Left lobe of liver (tissue), 2 donors: ENCODE results near the gene ADD1. TPM values are rescaled to one million over a fixed set of nuclear protein-coding genes. Genes with fewer than 3 reads are reported as not detected.

Source experiments
- ATAC-seq: fragments of 200-7000 bp; cut with Tn5 transposase; one replicate; pipeline ENCODE4 v1.9.1; 2020; ENCODE audit warnings: mild to moderate bottlenecking, moderate library complexity
- DNase-seq: peaks from one replicate; pipeline ENCODE4 v3.0.0-alpha.2; 2020; ENCODE audit warnings: low spot score
- total RNA-seq: library from RNA; stranded (reverse); gene quantifications from one replicate; pipeline ENCODE4 v1.2.1, GENCODE V29; 2021
- donor health status: DM: no; HTN: no; CAD: no; lungs with moderate emphysema.
- donor health status: DM: no; HTN: yes; CAD: no.

The ADD1 gene
- total RNA-seq, 1 donor from 2014 or later, result 113 TPM

DNA sequence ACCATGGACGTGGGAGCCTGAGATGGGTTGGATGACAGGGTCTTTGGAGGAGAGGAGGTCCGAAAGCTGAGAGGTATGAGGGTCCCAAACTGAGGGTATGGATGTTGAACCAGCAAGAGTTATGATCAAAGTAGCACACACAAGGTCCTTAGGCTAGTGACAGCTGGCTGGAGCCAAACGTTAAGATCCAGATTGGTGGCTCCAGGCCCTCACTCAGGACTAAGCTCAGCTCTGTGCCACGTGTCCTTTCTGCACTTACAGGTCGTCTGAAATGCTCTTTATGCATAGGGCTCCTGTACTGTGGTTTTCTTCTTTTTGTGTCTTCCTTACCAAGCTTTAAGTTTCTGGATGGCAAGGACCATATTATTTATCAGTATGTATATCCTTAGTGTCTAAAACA is 35.4 kb downstream of the ADD1 start:
- no peak for DNase-seq
- ATAC-seq, result no peak

DNA sequence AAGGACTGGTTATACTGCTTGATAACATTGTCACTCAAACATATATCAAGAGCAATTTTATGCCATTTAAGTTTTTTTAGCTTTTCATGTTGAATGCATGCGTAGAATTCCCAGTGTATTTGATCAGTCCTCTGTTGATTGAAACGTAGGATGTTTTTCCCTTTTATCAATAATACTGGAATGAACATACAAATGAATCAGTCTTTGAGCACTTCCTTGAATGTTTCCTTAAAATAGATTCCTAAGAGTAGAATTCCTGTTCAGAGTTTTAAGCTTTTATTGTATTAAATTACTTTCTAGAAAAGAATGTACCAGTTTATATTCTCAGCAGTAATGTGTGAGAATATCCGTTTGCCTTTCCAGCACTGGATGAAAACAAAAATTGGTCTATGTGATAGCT is 37.8 kb downstream of the ADD1 start:
- ATAC-seq, result no peak
- DNase-seq, result no peak

- ATAC-seq (no peak), DNase-seq (no peak)
These were observed 38.7 kb downstream of the ADD1 start for GRCh38 chr4:2882341-2882740.

GRCh38 chr4:2886161-2886560 is 42.5 kb downstream of the ADD1 start:
- no peak for DNase-seq
- ATAC-seq, result no peak

DNA sequence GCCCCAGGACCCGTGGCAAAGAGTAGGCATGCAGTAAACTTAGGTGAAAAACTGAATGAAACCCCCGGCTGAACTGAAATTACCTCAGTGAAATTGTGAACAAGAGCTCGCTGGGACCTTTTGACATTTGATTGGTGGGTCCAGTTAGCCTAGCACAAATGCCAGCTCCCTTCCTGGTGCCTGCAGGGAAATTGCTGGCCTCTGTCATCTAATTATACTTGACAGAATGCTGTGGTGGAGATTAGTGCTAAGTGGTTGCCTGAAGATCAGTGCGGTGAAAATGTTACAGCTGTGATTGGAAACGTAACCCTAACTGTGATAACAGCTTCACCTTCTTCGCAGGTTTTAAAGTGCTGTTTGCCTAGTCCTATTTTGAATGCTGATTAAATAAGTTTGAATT is 43.0 kb downstream of the ADD1 start:
- ATAC-seq (no peak), DNase-seq (no peak)

- ATAC-seq, result no peak
- DNase-seq, result no peak
These were observed 43.7 kb downstream of the ADD1 start for GRCh38 chr4:2887343-2887742.

DNA sequence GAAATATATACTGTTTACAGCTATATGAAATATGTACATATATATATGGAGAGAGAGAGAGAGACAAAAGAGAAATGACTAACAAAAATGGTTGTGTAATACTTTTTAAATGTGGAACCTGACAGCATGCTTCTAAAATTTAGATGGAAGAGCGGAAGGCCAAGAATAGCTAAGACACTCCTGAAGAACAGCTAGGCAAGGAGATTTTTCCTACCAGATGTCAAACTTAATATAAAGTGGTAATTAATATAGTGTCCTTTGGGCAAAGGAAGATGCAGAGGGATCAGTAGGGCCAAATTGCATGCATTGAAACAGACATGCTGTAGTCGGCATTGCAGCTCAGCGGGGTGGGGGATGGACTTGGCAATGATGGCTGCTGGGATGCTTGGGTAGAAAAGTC is 45.2 kb downstream of the ADD1 start:
- ATAC-seq (no peak), DNase-seq (no peak)

GRCh38 chr4:2891294-2891693 is 47.6 kb downstream of the ADD1 start:
- DNase-seq, result no peak
- peak; percentile 24 for ATAC-seq

- ATAC-seq (peak; percentile 31), DNase-seq (no peak)
These were observed 50.1 kb downstream of the ADD1 start for GRCh38 chr4:2893772-2894171.

GRCh38 chr4:2898001-2898400 is 54.4 kb downstream of the ADD1 start:
- DNase-seq, result no peak
- ATAC-seq, result no peak

GRCh38 chr4:2900741-2901140 is 57.1 kb downstream of the ADD1 start:
- DNase-seq, result no peak
- ATAC-seq, result no peak

DNA sequence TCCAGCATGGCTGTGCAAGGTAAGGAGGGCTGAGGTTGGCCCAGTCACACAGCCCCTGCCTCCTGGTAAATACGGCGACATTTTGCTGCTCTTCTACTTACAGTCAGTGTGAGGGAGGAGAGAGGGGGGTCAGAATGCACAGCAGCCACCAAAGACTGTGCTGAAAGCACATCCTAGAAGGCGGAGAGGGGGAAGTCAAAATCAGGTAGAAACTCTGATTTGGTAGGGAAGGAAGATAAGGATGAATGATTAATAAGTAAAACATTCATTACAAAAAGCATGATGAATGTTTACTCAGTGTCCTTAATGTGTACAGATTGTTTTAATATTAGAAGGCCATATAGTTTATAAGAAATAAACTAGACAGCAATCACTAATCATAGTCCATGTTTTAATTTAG is 57.5 kb downstream of the ADD1 start:
- ATAC-seq (no peak), DNase-seq (no peak)

DNA sequence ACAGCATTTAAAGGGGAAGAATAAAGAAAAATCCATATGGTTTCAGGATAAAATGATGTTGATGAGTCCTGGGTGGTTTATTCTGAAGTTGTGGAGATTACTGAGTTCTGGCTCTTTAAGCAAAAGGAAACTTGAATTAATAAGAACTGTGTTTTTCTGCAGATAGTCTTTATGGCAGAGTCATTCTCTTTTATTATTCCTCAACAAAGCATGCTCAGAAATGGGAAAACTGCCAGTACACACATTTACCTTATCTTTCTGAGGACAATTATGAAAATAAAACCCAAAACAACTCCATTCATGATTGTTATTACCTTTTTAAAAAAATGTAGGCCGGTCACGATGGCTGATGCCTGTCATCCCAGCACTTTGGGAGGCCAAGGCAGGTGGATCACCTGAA is 58.5 kb downstream of the ADD1 start:
- ATAC-seq, result no peak
- no peak for DNase-seq

DNA sequence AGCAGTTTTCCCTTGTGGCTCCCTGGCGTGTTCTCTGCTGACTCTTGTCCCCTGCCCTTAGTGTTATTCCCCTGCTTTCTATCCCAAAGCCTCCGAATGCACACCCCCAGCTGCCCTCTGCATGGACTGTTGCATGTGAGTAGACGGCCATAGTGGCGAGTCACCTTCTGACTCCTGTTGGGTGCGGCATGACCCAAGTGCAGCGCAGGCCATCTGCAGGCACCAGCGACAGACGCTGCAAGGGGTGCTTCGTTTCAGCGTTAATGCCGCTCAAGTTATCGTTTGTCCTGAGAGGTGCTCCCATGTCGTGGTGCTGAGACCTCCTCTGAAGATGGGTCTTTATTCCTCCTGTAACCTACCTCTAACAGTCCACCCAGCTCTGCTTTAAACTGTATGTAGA is 61.9 kb downstream of the ADD1 start:
- DNase-seq, result no peak
- ATAC-seq, result no peak

GRCh38 chr4:2906218-2906617 is 62.6 kb downstream of the ADD1 start:
- DNase-seq, result no peak
- ATAC-seq, result no peak

GRCh38 chr4:2907226-2907625 is 63.6 kb downstream of the ADD1 start:
- ATAC-seq, result no peak
- DNase-seq, result no peak

GRCh38 chr4:2907706-2908293 is 64.2 kb downstream of the ADD1 start:
- ATAC-seq, result peak; percentile 70
- no peak for DNase-seq

GRCh38 chr4:2908686-2909085 is 65.0 kb downstream of the ADD1 start:
- no peak for ATAC-seq
- no peak for DNase-seq

- peak; percentile 79 for DNase-seq
- peak; percentile 86 for ATAC-seq
These were observed 65.9 kb downstream of the ADD1 start for GRCh38 chr4:2909583-2909982.

- DNase-seq (no peak), ATAC-seq (no peak)
These were observed 66.8 kb downstream of the ADD1 start for GRCh38 chr4:2910409-2910808.

DNA sequence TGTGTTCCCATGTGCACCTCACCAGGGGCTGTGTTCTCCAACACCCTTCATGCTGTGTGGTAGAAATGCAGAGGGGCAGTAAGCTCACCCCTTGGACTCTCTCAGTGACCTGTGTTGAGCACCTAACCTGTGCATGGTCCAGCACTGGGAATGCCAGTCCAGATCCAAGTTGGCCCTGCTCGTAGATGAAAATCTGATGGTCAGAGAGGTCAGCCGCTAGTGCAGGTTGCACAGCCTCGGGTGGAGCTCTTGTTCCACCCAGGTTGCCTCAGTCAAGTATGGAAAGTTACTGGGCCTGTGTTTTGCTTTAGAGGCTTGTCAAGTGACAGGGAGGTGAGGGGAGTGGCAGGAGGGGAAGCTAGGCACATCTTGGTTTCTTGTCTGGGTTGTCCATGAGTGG is 68.2 kb downstream of the ADD1 start:
- DNase-seq (no peak), ATAC-seq (no peak)

- ATAC-seq (no peak), DNase-seq (no peak)
These were observed 69.5 kb downstream of the ADD1 start for GRCh38 chr4:2913168-2913567.

DNA sequence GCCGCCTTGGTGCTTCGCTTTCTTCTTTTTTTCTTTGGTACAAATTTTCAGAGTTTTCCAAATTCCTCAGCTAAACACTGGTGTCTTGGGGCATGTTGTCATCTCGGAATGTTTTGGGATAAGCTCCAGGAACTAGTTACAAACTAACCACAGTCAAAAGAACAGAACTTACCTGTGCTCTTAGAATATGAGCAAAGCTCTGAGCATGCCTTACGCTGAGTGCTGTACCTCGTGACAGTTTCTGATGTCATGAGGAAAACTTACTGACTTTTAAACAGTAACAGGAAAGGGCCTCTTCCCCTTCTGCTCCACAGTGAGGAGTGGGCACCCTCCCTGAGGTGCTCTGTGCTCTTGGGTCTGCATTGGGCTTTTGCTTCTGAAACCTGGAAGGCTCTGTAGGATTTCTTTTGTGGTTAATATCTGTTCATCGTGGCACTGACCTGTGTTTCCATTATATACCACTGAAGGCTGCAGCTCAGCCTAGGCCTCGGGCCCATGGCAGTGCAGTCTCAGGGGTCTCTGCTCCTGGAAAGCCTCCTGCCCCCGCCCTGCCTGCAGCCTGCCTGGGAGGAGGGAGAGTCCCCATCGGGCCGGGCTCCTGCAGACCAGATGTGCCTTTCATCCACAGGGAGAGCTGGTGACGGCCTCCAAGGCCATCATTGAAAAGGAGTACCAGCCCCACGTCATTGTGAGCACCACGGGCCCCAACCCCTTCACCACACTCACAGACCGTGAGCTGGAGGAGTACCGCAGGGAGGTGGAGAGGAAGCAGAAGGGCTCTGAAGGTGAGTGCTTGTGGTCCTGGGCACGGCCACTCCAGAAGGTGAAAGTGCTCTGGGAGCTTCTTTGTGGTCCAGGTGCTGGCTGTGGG is 70.8 kb downstream of the ADD1 start:
- no peak for DNase-seq
- no peak for ATAC-seq
